T-cell (primary cell): ENCODE results near the gene MYO1G. TPM values are rescaled to one million over a fixed set of nuclear protein-coding genes. Genes with fewer than 3 reads are reported as not detected.

ENCODE experiments used
- ATAC-seq, 4 experiments: fragments of 200-7000 bp in 3 of 4; fragments of 150-1000 bp in 1 of 4; cut with Tn5 transposase; replicated peaks in 1 of 4; 1 replicate in 3 of 4; 2 replicates in 1 of 4; pipeline ENCODE4 v1.10.0; 2021; ENCODE audit warnings: moderate library complexity in 3 of 4, mild to moderate bottlenecking in 2 of 4, moderate number of reproducible peaks in 1 of 4
- CTCF ChIA-PET, 2 donors: fragments of 300-600 bp; sonication (Branson Sonifier 250); formaldehyde crosslinking; loops; one replicate each; lab custom pipeline; 2022; ENCODE audit warnings: antibody characterized with exemption in 2 of 2; lab: Charles Lee
- POLR2A ChIA-PET, 2 donors: fragments of 300-600 bp; sonication (Branson Sonifier 250); formaldehyde crosslinking; loops; one replicate each; lab custom pipeline; 2022; ENCODE audit warnings: antibody characterized with exemption in 2 of 2; lab: Charles Lee
- DNase-seq, 35 experiments: peaks; one replicate each; pipeline versions ENCODE4 v3.0.0 to v3.0.0-alpha.2; 2013 to 2023
- H3K27ac ChIP-seq: one replicate; pipeline ENCODE4 v1.5.1; 2013; ENCODE audit warnings: low read length
- H3K27me3 ChIP-seq, 2 experiments: replicated peaks in 1 of 2; 1 replicate in 1 of 2; 2 replicates in 1 of 2; pipeline versions ENCODE4 v1.6.1 to v1.7.0; 2013; ENCODE audit warnings: low read length in 1 of 2, mixed read lengths in 1 of 2; ENCODE audit not compliant: control insufficient read depth in 2 of 2, insufficient read depth in 2 of 2; ENCODE audit errors: extremely low read depth in 1 of 2
- H3K36me3 ChIP-seq, 2 donors: 1 replicate in 1 of 2; 2 replicates in 1 of 2; pipeline versions ENCODE4 v1.6.1 to v1.7.0; 2013; ENCODE audit warnings: low read length in 1 of 2; ENCODE audit not compliant: control insufficient read depth in 2 of 2, insufficient read depth in 1 of 2; ENCODE audit errors: extremely low read depth in 1 of 2
- H3K4me1 ChIP-seq, 2 experiments: 1 replicate in 1 of 2; 2 replicates in 1 of 2; pipeline versions ENCODE4 v1.6.1 to v1.7.0; 2013; ENCODE audit warnings: low read length in 2 of 2, mixed read lengths in 1 of 2; ENCODE audit not compliant: insufficient read depth in 2 of 2, control insufficient read depth in 1 of 2; ENCODE audit errors: extremely low read depth in 1 of 2
- H3K4me3 ChIP-seq, 2 donors: 1 replicate in 1 of 2; 2 replicates in 1 of 2; pipeline versions ENCODE4 v1.5.1 to v1.7.0; 2013; ENCODE audit warnings: mild to moderate bottlenecking in 2 of 2, low read length in 1 of 2, moderate library complexity in 1 of 2; ENCODE audit not compliant: control insufficient read depth in 1 of 2; ENCODE audit errors: extremely low read depth in 1 of 2
- H3K9me3 ChIP-seq: 2 replicates; pipeline ENCODE4 v1.7.0; 2013
- H3K27ac Mint-ChIP-seq, 2 donors: one replicate each; pipeline ENCODE4 v1.8.0; 2020 to 2021; ENCODE audit warnings: mild to moderate bottlenecking in 2 of 2, mixed read lengths in 2 of 2
- H3K27me3 Mint-ChIP-seq, 2 donors: one replicate each; pipeline ENCODE4 v1.8.0; 2021 to 2022; ENCODE audit warnings: mixed read lengths in 2 of 2
- H3K36me3 Mint-ChIP-seq: one replicate; pipeline ENCODE4 v1.8.0; 2021; ENCODE audit warnings: mixed read lengths
- H3K4me1 Mint-ChIP-seq, 3 donors: one replicate each; pipeline ENCODE4 v1.8.0; 2020 to 2022; ENCODE audit warnings: mixed read lengths in 3 of 3, mild to moderate bottlenecking in 1 of 3
- H3K4me3 Mint-ChIP-seq, 3 donors: one replicate each; pipeline ENCODE4 v1.8.0; 2020 to 2022; ENCODE audit warnings: mild to moderate bottlenecking in 3 of 3, mixed read lengths in 3 of 3, moderate library complexity in 3 of 3
- H3K9me3 Mint-ChIP-seq, 3 donors: one replicate each; pipeline ENCODE4 v1.8.0; 2020 to 2022; ENCODE audit warnings: mixed read lengths in 3 of 3
- WGBS: methylation state at CpG from one replicate; pipeline ENCODE4 v1.1.5; 2013; ENCODE audit warnings: missing lambda C conversion rate; ENCODE audit not compliant: insufficient coverage; 5-methylcytosine and 5-hydroxymethylcytosine counted together
- total RNA-seq, 35 experiments: library from RNA in 6 of 35; stranded (reverse) in 6 of 35; fragments of 120-200 nt in 1 of 35; gene quantifications; one replicate each; pipeline versions ENCODE4 v1.2.1 to v1.2.4 and lab custom pipeline; 2013 to 2026

The MYO1G gene
- total RNA-seq, 5 donors from 2014 or later (not counting 1 experiment from before 2014, with no cell fraction given) = 183 to 272 (median 192) TPM

DNA sequence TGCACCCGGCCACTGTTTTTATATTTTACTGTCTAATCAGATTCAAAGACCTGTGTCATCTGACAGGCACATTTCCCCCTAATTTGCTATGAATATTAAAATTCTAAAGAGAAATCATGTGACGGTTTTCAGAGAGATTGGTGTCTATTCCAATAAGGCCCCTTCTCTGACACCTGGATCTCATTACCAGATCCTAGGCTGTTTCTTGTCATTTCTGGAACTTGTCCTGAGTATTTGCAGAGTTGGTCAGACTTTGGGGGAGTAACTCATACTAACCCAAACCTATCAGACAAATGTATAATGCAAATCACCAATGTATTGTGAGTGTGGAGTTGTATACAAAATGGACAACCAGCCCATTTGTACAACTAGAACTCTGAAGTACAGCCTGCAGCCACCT lies 29.5 kb downstream of the MYO1G start:
- Histone ChIP-seq H3K9me3 (no peaks in the 10 kb centered on the region), H3K36me3 (no peaks in the 10 kb centered on the region), H3K27ac (no peak overlapping the region), H3K27me3 (no peaks in the 10 kb centered on the region), H3K4me3 (no peak overlapping the region), H3K4me1 (no peaks in the 10 kb centered on the region)
- H3K9me3 Mint-ChIP-seq = no peaks in the 10 kb centered on the region
- H3K27ac Mint-ChIP-seq = no peak overlapping the region
- H3K4me1 Mint-ChIP-seq = no peaks in the 10 kb centered on the region
- DNase-seq (no peak), ATAC-seq (no peak)
- peaks cover 0 to 8% of the 10 kb centered on the region in 2 donors for H3K27me3 Mint-ChIP-seq
- no CpG with 5 or more reads among the region's 2 CpGs for WGBS
- no peaks in the 10 kb centered on the region for H3K36me3 Mint-ChIP-seq
- POLR2A ChIA-PET = no interaction called here
- CTCF ChIA-PET = no interaction called here
- no peak overlapping the region for H3K4me3 Mint-ChIP-seq

DNA sequence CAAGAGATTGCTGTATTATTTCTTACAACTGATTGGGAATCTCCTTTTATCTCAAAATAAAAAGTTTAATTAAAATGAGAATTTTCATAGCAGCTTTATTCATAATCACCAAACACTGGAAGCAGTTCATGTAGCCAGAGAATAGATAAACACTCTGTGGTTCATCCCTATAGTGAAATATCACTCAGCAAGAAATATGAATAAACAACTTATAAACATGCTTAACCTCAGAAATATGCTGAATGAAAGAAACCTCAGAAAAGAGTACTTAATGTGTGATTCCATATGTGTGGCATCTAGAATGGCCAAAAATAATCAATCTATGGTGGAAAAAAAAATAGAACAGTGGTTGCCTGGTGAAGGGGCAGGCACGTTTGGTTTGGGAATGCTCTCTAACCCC lies 33.3 kb downstream of the MYO1G start:
- H3K27me3 ChIP-seq = no peaks in the 10 kb centered on the region
- no peaks in the 10 kb centered on the region for H3K9me3 ChIP-seq
- Mint-ChIP-seq H3K27ac (no peak overlapping the region), H3K9me3 (no peaks in the 10 kb centered on the region), H3K4me1 (no peaks in the 10 kb centered on the region), H3K27me3 (peaks cover 0 to 9% of the 10 kb centered on the region in 2 donors), H3K4me3 (no peak overlapping the region), H3K36me3 (no peaks in the 10 kb centered on the region)
- no peak for DNase-seq
- no peak for ATAC-seq
- WGBS = no CpG with 5 or more reads among the region's 1 CpG
- no peaks in the 10 kb centered on the region for H3K4me1 ChIP-seq
- no peak overlapping the region for H3K27ac ChIP-seq
- no peak overlapping the region for H3K4me3 ChIP-seq
- POLR2A ChIA-PET = no interaction called here
- CTCF ChIA-PET = no interaction called here
- no peaks in the 10 kb centered on the region for H3K36me3 ChIP-seq

DNA sequence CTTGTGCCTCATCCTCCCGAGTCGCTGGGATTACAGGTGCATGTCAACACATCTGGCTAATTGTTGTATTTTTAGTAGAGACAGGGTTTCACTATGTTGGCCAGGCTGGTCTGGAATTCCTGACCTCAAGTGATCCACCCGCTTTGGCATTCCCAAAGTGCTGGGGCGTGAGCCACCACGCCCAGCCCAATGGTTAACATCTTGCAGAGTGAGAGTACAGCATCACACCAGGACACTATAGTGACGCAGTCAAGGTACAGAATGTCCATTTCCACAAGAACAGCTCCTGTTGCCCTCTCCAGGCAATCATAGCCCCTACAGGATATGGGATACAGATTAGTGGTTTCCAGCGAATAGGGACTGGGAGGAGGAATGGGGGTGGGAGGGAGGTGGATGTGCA lies 34.0 kb downstream of the MYO1G start:
- no peaks in the 10 kb centered on the region for H3K9me3 ChIP-seq
- Mint-ChIP-seq H3K27me3 (peaks cover 0 to 8% of the 10 kb centered on the region in 2 donors), H3K9me3 (no peaks in the 10 kb centered on the region), H3K36me3 (no peaks in the 10 kb centered on the region), H3K4me1 (no peaks in the 10 kb centered on the region), H3K27ac (no peak overlapping the region), H3K4me3 (no peak overlapping the region)
- CTCF ChIA-PET = interaction anchor here in 1 of 2 donors (0.5 to 0.6 kb wide), 2 partner anchors 148 to 303 kb away, joined by 3 to 4 read pairs; no protein-coding TSS in a partner anchor
- no peak for DNase-seq
- H3K36me3 ChIP-seq = no peaks in the 10 kb centered on the region
- no peak for ATAC-seq
- no peaks in the 10 kb centered on the region for H3K4me1 ChIP-seq
- WGBS = 92% methylated on average over 3 of the region's 7 CpGs
- POLR2A ChIA-PET = no interaction called here
- H3K27ac ChIP-seq = no peak overlapping the region
- H3K27me3 ChIP-seq = no peaks in the 10 kb centered on the region
- no peak overlapping the region for H3K4me3 ChIP-seq

DNA sequence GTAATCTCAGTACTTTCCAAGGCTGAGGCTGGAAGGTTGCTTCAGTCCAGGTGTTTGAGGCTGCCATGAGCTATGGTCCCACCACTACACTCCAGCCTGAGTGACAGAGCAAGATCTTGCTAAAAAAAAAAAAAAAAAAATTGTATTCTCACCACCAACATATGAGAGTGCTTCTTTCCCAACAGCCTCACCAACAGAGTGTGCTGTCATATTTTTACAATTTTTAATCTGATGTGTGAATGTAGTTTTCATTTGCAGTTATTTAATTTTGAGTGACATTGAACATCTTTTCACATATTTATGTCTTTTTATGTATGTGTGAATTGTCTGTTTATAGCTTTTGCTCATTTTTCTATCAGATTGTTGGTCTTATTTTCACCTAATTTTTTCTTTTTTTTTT lies 35.2 kb downstream of the MYO1G start:
- Histone ChIP-seq H3K9me3 (no peaks in the 10 kb centered on the region), H3K4me1 (no peaks in the 10 kb centered on the region), H3K4me3 (no peak overlapping the region), H3K27ac (no peak overlapping the region), H3K36me3 (no peaks in the 10 kb centered on the region), H3K27me3 (no peaks in the 10 kb centered on the region)
- Mint-ChIP-seq H3K27me3 (peaks cover 0 to 7% of the 10 kb centered on the region in 2 donors), H3K4me3 (no peak overlapping the region), H3K27ac (no peak overlapping the region), H3K4me1 (no peaks in the 10 kb centered on the region), H3K36me3 (no peaks in the 10 kb centered on the region), H3K9me3 (no peaks in the 10 kb centered on the region)
- ChIA-PET CTCF (no interaction called here), POLR2A (interaction anchor here (0.6 kb wide), 3 partner anchors 31 to 85 kb away, joined by 3 to 5 read pairs (median 5); partner anchors contain the start of gene MYO1G (in 1 of the 2))
- DNase-seq (no peak), ATAC-seq (no peak)

DNA sequence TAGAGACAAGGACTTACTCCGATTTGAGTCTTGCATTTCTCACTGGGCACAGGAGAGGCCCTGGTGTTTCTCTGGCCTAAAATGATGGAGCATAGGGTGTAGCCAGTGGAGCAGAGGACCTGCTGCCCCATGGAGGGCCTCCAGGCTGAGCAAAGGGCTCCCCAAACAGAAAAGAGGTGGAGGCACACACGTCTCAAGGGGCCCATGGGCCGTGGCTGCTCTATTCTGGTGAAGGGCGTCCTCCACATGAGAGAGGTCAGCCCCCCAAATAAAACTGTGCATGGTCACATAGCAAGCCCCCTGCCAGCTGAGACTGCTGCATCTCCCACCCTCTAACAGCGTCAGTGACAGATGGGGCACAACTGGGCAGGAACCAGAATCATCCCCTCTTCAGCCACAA lies 41.4 kb downstream of the MYO1G start:
- H3K27me3 ChIP-seq = peaks cover 0 to 4% of the 10 kb centered on the region in 2 experiments
- H3K27ac ChIP-seq = no peak overlapping the region
- ChIA-PET POLR2A (no interaction called here), CTCF (no interaction called here)
- H3K4me3 Mint-ChIP-seq = no peak overlapping the region
- H3K36me3 ChIP-seq = no peaks in the 10 kb centered on the region
- H3K9me3 Mint-ChIP-seq = no peaks in the 10 kb centered on the region
- no peaks in the 10 kb centered on the region for H3K9me3 ChIP-seq
- ATAC-seq (no peak), DNase-seq (no peak)
- H3K4me1 ChIP-seq = no peaks in the 10 kb centered on the region
- no peaks in the 10 kb centered on the region for H3K36me3 Mint-ChIP-seq
- H3K4me1 Mint-ChIP-seq = no peaks in the 10 kb centered on the region
- H3K27ac Mint-ChIP-seq = no peak overlapping the region
- H3K4me3 ChIP-seq = no peak overlapping the region
- peaks cover 0 to 1% of the 10 kb centered on the region in 2 donors for H3K27me3 Mint-ChIP-seq
- 90% methylated on average over 1 of the region's 5 CpGs for WGBS

DNA sequence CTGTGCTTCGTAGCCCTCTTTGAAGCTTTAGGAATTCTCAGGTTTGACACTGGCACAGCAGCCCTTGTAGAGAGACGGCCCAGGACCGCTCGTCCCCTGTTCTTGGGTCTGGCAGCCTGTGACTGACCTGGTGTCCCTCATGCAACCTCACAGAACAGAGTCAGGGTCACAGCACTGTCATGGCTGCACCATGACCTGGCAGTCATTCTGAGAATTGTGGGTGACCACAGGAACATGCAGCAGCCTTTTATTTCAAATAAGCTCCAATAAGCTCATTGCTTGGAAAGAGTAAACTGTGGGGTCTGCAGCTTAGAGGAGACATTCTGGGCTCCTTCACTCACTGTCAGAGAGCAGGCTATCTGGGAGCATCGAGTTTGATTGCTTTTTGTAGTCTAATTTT lies 42.5 kb downstream of the MYO1G start:
- ChIA-PET CTCF (no interaction called here), POLR2A (interaction anchor here in 1 of 2 donors (0.8 kb wide), 1 partner anchor 86 kb away, joined by 3 read pairs; no protein-coding TSS in a partner anchor)
- WGBS = 76% methylated on average over 4 of the region's 5 CpGs
- Histone ChIP-seq H3K27me3 (peaks cover 0 to 4% of the 10 kb centered on the region in 2 experiments), H3K4me1 (no peaks in the 10 kb centered on the region), H3K4me3 (no peak overlapping the region), H3K27ac (no peak overlapping the region), H3K36me3 (no peaks in the 10 kb centered on the region), H3K9me3 (no peaks in the 10 kb centered on the region)
- ATAC-seq = no peak
- peaks cover 0 to 1% of the 10 kb centered on the region in 2 donors for H3K27me3 Mint-ChIP-seq
- no peak for DNase-seq
- H3K4me3 Mint-ChIP-seq = no peak overlapping the region
- H3K4me1 Mint-ChIP-seq = no peaks in the 10 kb centered on the region
- no peaks in the 10 kb centered on the region for H3K9me3 Mint-ChIP-seq
- no peak overlapping the region for H3K27ac Mint-ChIP-seq
- H3K36me3 Mint-ChIP-seq = no peaks in the 10 kb centered on the region

DNA sequence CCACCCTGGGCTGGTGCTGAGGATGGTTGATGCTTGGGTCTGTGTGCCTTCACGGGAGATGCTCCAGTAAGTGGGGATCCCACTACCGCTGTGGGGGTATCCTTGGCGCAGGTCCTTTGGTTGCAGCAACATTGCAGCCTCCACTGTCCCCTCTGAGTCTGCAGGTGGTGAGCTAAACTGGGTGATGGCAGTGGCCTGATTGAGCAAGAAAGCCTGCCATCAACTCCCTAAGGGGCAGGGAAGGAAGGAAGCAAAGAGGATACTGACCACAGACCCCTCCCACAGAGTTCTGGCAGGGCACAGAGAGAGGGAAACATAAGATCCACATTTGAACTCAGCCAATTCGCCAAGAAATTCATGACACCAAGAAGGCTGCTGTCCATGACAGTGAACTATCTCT lies 43.2 kb downstream of the MYO1G start:
- ATAC-seq = no peak
- H3K4me1 Mint-ChIP-seq = no peaks in the 10 kb centered on the region
- POLR2A ChIA-PET = no interaction called here

More for the DNA sequence above, 43.2 kb downstream of the MYO1G start:
- no peak overlapping the region for H3K27ac Mint-ChIP-seq
- Histone ChIP-seq H3K27me3 (peaks cover 0 to 4% of the 10 kb centered on the region in 2 experiments), H3K4me1 (no peaks in the 10 kb centered on the region), H3K36me3 (no peaks in the 10 kb centered on the region), H3K9me3 (no peaks in the 10 kb centered on the region), H3K4me3 (no peak overlapping the region), H3K27ac (no peak overlapping the region)
- no peaks in the 10 kb centered on the region for H3K36me3 Mint-ChIP-seq
- 100% methylated on average over 1 of the region's 4 CpGs for WGBS
- no peak for DNase-seq
- CTCF ChIA-PET = no interaction called here
- H3K9me3 Mint-ChIP-seq = no peaks in the 10 kb centered on the region
- peaks cover 0 to 1% of the 10 kb centered on the region in 2 donors for H3K27me3 Mint-ChIP-seq
- no peak overlapping the region for H3K4me3 Mint-ChIP-seq
